HepG2 (cell line): ENCODE data around the gene TMEM255B. TPM values are rescaled to one million over a fixed set of nuclear protein-coding genes. Genes with fewer than 3 reads are reported as not detected.
A peak's percentile ranks its signal among the peaks of the same experiment; 100 is the strongest.

ENCODE experiments used
- ATAC-seq: fragments of 200-7000 bp; cut with Tn5 transposase; 3 replicates; pipeline ENCODE4 v1.9.1; 2020; ENCODE audit warnings: mild to moderate bottlenecking, moderate library complexity
- BruUV-seq: library from RNA; stranded (reverse); fragments of 400-500 nt; replicated peaks from 2 replicates; lab custom pipeline; 2021; lab: Mats Ljungman, UMichigan
- CTCF ChIA-PET: fragments of 300-600 bp; formaldehyde crosslinking; extraction: SDS; loops from one replicate; lab custom pipeline; 2021; ENCODE audit warnings: low total read pairs, inconsistent platforms, low intra/inter-chr PET ratio; lab: Yijun Ruan, JAX
- POLR2A ChIA-PET: fragments of 350-600 bp; sonication (Branson Sonifier 250); formaldehyde crosslinking; loops from one replicate; lab custom pipeline; 2020; ENCODE audit warnings: antibody characterized with exemption, inconsistent platforms; lab: Yijun Ruan, JAX
- DNase-seq: peaks from one replicate; pipeline ENCODE4 v3.0.0-alpha.2; 2015; ENCODE audit warnings: low spot score
- FAIRE-seq: peaks from 3 replicates; lab custom pipeline; 2011; peaks lifted over from hg19 to GRCh38; lab: Jason Lieb, UNC
- H2AFZ ChIP-seq: one replicate; pipeline ENCODE4 v1.6.1; 2011; ENCODE audit warnings: low read length, inconsistent platforms
- H3K27ac ChIP-seq: fragments of 300-600 bp; 3 replicates; pipeline ENCODE4 v1.8.0; 2011; ENCODE audit warnings: mixed run types, mild to moderate bottlenecking, mixed read lengths, low read length, inconsistent platforms; ENCODE audit not compliant: insufficient read depth; ENCODE audit errors: extremely low read length
- H3K27me3 ChIP-seq, 2 experiments: fragments of 200-600 bp in 1 of 2; 2 replicates in 1 of 2; 3 replicates in 1 of 2; pipeline versions ENCODE4 v1.6.0 to v1.8.0; 2011; ENCODE audit warnings: low read length in 2 of 2, mild to moderate bottlenecking in 2 of 2, moderate library complexity in 2 of 2, inconsistent platforms in 1 of 2; ENCODE audit not compliant: insufficient read depth in 2 of 2, control insufficient read depth in 1 of 2
- H3K36me3 ChIP-seq, 2 experiments: fragments of 200-600 bp in 1 of 2; replicated peaks in 1 of 2; 2 replicates in 1 of 2; 3 replicates in 1 of 2; pipeline versions ENCODE4 v1.5.1 to v1.8.0; 2011; ENCODE audit warnings: low read length in 2 of 2, inconsistent platforms in 1 of 2; ENCODE audit not compliant: insufficient read depth in 2 of 2, control insufficient read depth in 1 of 2
- H3K4me1 ChIP-seq: 2 replicates; pipeline ENCODE4 v1.5.1; 2012; ENCODE audit warnings: low read length, inconsistent platforms; ENCODE audit not compliant: insufficient read depth
- H3K4me2 ChIP-seq: 2 replicates; pipeline ENCODE4 v1.6.0; 2011; ENCODE audit warnings: low read depth, low read length, inconsistent platforms
- H3K4me3 ChIP-seq, 3 experiments: fragments of 200-600 bp in 1 of 3; sonication (generic), shearing (Covaris generic) in 1 of 3; replicated peaks in 1 of 3; 2 replicates each; pipeline ENCODE4 v1.5.1; 2011 to 2016; ENCODE audit warnings: low read length in 3 of 3, inconsistent platforms in 2 of 3, low read depth in 2 of 3, mild to moderate bottlenecking in 2 of 3, control low read depth in 1 of 3, mixed read lengths in 1 of 3; ENCODE audit not compliant: insufficient read depth in 1 of 3
- H3K79me2 ChIP-seq: one replicate; pipeline ENCODE4 v1.6.1; 2011; ENCODE audit warnings: low read length, inconsistent platforms; ENCODE audit not compliant: insufficient read depth
- H3K9ac ChIP-seq: 2 replicates; pipeline ENCODE4 v1.6.0; 2011; ENCODE audit warnings: mild to moderate bottlenecking, low read depth, low read length, inconsistent platforms; ENCODE audit not compliant: insufficient read depth
- H3K9me3 ChIP-seq: 2 replicates; pipeline ENCODE4 v1.5.1; 2012; ENCODE audit warnings: mild to moderate bottlenecking, low read length
- H4K20me1 ChIP-seq: 2 replicates; pipeline ENCODE4 v1.6.0; 2011; ENCODE audit warnings: inconsistent platforms, mild to moderate bottlenecking, low read length, moderate library complexity; ENCODE audit not compliant: insufficient read depth
- DPF2 ChIP-seq: sonication (generic); formaldehyde crosslinking; IDR thresholded peaks from 2 replicates; pipeline ENCODE4 v1.4.0; 2020; ENCODE audit warnings: mild to moderate bottlenecking, low read depth, missing genetic modification reagents, borderline replicate concordance
- MLLT10 ChIP-seq: sonication (generic); formaldehyde crosslinking; IDR thresholded peaks from 2 replicates; pipeline ENCODE4 v1.4.0; 2020; ENCODE audit warnings: missing genetic modification reagents
- RFX1 ChIP-seq: fragments of 450-650 bp; IDR thresholded peaks from 2 replicates; pipeline ENCODE4 v1.6.1; 2017
- THAP11 ChIP-seq: IDR thresholded peaks from 2 replicates; pipeline ENCODE4 v1.6.1; 2016; ENCODE audit warnings: missing biosample characterization, missing genetic modification reagents
- ZNF530 ChIP-seq: sonication (generic); formaldehyde crosslinking; IDR thresholded peaks from 2 replicates; pipeline ENCODE4 v1.5.0; 2020; ENCODE audit warnings: low read depth, mild to moderate bottlenecking, missing genetic modification reagents
- WGBS: methylation state at CpG from one replicate; pipeline ENCODE4 v1.1.6; 2017; ENCODE audit warnings: low lambda C conversion rate; 5-methylcytosine and 5-hydroxymethylcytosine counted together
- in situ Hi-C: cut with HindIII; loops from 2 replicates; pipeline ENCODE4 v1.10.0; 2017; ENCODE audit warnings: low pct_unique_long_range_greater_than_20kb; ENCODE audit not compliant: extremely low pct_ligation_motif_present
- intact Hi-C: fragments of 100-400 bp; cut with micrococcal nuclease; formaldehyde crosslinking; loops from one replicate; pipeline ENCODE4 v1.10.0; 2022; ENCODE audit not compliant: unreplicated experiment
- polyA plus RNA-seq, 8 experiments: library from polyadenylated mRNA; depleted of rRNA in 3 of 8; stranded (reverse) in 7 of 8; unstranded in 1 of 8; fragments of >200 nt; fragmentation: Illumina TruSeq in 4 of 8; extraction: Trizol in 4 of 8; gene quantifications; 2 replicates each; pipeline versions ENCODE4 v1.2.1 to v1.2.3, GENCODE V29; 2011 to 2016; ENCODE audit warnings: low read depth in 4 of 8, missing spikeins in 1 of 8, mixed read lengths in 1 of 8; ENCODE audit not compliant: insufficient read depth in 1 of 8
- total RNA-seq, 5 experiments: library from RNA; depleted of rRNA; stranded (reverse); fragments of >200 nt; fragmentation: Illumina TruSeq; extraction: Trizol; gene quantifications; 2 replicates each; pipeline ENCODE4 v1.2.3, GENCODE V29; 2016; ENCODE audit warnings: low read depth in 1 of 5
- TF ChIP-seq, protein P1 (sequence below), 2 experiments: sonication (generic) in 1 of 2; formaldehyde crosslinking in 1 of 2; IDR thresholded peaks; 2 replicates each; pipeline versions ENCODE4 v1.6.1 to v1.9.0; 2014 to 2022; ENCODE audit warnings: antibody characterized with exemption in 1 of 2, borderline replicate concordance in 1 of 2, inconsistent platforms in 1 of 2, low read depth in 1 of 2, missing genetic modification reagents in 1 of 2

The TMEM255B gene
- total and polyA plus RNA-seq, 2 of the 13 experiments (the other 11 are each of a cell fraction or from before 2014, with no cell fraction given) = not detected

DNA sequence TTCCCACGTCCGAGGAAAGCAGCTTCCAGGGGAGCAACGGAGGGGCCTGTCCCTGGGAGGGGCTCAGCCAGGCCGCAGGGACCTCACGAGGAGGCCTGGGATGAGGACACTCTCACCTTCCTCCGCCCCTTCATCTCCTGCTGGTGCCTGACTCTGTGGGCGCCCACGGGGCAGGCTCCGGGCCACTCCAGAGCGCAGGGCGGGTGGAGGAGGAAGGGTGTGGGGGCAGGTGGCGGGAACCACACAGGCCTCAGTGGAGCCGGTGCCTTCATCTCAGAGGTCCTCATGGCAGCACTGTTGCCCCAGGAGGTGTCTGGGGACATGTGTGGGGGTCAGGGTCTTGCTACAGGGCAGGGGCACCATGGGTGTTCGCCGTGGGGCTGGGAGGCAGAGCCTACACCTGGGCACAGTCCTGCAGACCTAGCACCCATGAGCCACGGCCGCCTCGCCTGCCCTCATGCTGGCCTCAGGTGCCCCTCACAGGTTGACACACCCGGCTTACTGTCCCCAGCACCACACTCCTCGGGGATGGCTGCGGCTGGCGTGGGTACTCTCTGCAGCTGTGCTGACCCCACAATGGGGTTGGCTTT is 10.1 kb upstream of the TMEM255B start:
- no peak overlapping the region for H2AFZ ChIP-seq
- H3K79me2 ChIP-seq = no peaks in the 10 kb centered on the region
- CTCF ChIA-PET = no interaction called here

More for the DNA sequence above, 10.1 kb upstream of the TMEM255B start:
- Histone ChIP-seq H3K27me3 (peaks cover 3 to 8% of the 10 kb centered on the region in 2 experiments; a peak in 2 of 5 replicates), H4K20me1 (no peaks in the 10 kb centered on the region), H3K27ac (no peak overlapping the region), H3K4me3 (no peak overlapping the region), H3K4me1 (peaks cover 46% of the 10 kb centered on the region), H3K9me3 (no peaks in the 10 kb centered on the region), H3K4me2 (0 out of 2 replicates have a peak overlapping the region, but pooled peaks have one; percentile 10), H3K9ac (no peak overlapping the region), H3K36me3 (no peaks in the 10 kb centered on the region)
- in situ Hi-C loops = no loop called here
- POLR2A ChIA-PET = no interaction called here
- intact Hi-C loops = no loop called here
- DNase-seq (no peak), ATAC-seq (peak; percentile 10), FAIRE-seq (no peak)
- TF ChIP-seq, protein P1, sequence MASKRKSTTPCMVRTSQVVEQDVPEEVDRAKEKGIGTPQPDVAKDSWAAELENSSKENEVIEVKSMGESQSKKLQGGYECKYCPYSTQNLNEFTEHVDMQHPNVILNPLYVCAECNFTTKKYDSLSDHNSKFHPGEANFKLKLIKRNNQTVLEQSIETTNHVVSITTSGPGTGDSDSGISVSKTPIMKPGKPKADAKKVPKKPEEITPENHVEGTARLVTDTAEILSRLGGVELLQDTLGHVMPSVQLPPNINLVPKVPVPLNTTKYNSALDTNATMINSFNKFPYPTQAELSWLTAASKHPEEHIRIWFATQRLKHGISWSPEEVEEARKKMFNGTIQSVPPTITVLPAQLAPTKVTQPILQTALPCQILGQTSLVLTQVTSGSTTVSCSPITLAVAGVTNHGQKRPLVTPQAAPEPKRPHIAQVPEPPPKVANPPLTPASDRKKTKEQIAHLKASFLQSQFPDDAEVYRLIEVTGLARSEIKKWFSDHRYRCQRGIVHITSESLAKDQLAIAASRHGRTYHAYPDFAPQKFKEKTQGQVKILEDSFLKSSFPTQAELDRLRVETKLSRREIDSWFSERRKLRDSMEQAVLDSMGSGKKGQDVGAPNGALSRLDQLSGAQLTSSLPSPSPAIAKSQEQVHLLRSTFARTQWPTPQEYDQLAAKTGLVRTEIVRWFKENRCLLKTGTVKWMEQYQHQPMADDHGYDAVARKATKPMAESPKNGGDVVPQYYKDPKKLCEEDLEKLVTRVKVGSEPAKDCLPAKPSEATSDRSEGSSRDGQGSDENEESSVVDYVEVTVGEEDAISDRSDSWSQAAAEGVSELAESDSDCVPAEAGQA (IDR thresholded peaks at IDR 0.05; ENCODE audit: low read depth) = no peak
- TF ChIP-seq, protein P1 (CRISPR knock-in tag; IDR thresholded peaks at IDR 0.05; ENCODE audit: borderline replicate concordance) = no peak
- TF ChIP-seq ZNF530 (CRISPR knock-in tag) (no peak), RFX1 (no peak), DPF2 (CRISPR knock-in tag) (no peak), MLLT10 (no peak), THAP11 (no peak)
- 72% methylated on average over 9 of the region's 22 CpGs for WGBS
- BruUV-seq = no TSS peak
